Spleen (tissue), 11 donors: ENCODE data around the gene MCHR2. TPM values are rescaled to one million over a fixed set of nuclear protein-coding genes. Genes with fewer than 3 reads are reported as not detected.

Experiments
- DNase-seq: peaks from one replicate; pipeline ENCODE4 v3.0.0-alpha.2; 2020
- H3K27ac ChIP-seq, 8 donors: fragments of 200-600 bp; sonication (generic) in 7 of 8; 1 replicate in 4 of 8; 2 replicates in 4 of 8; pipeline versions ENCODE4 v1.5.0 to v1.8.0; 2016 to 2021; ENCODE audit warnings: inconsistent platforms in 4 of 8, mild to moderate bottlenecking in 4 of 8, moderate library complexity in 1 of 8
- H3K27me3 ChIP-seq, 7 donors: fragments of 200-600 bp; sonication (generic) in 6 of 7; replicated peaks in 1 of 7; 1 replicate in 4 of 7; 2 replicates in 3 of 7; pipeline versions ENCODE4 v1.5.0 to v1.8.0; 2016 to 2021; ENCODE audit warnings: inconsistent platforms in 3 of 7, mild to moderate bottlenecking in 1 of 7
- H3K36me3 ChIP-seq, 6 donors: fragments of 200-600 bp; sonication (generic) in 5 of 6; 1 replicate in 4 of 6; 2 replicates in 2 of 6; pipeline versions ENCODE4 v1.5.0 to v1.8.0; 2016 to 2021; ENCODE audit warnings: inconsistent platforms in 2 of 6
- H3K4me1 ChIP-seq, 6 donors: fragments of 200-600 bp; sonication (generic) in 5 of 6; 1 replicate in 3 of 6; 2 replicates in 3 of 6; pipeline versions ENCODE4 v1.5.0 to v1.8.0; 2016 to 2021; ENCODE audit warnings: inconsistent platforms in 3 of 6
- H3K4me3 ChIP-seq, 8 donors: fragments of 200-600 bp; sonication (generic) in 7 of 8; 1 replicate in 4 of 8; 2 replicates in 4 of 8; pipeline versions ENCODE4 v1.5.0 to v1.8.0; 2016 to 2021; ENCODE audit warnings: inconsistent platforms in 4 of 8, mild to moderate bottlenecking in 4 of 8, moderate library complexity in 2 of 8
- H3K9me3 ChIP-seq, 8 donors: fragments of 200-600 bp; sonication (generic) in 7 of 8; 1 replicate in 4 of 8; 2 replicates in 4 of 8; pipeline versions ENCODE4 v1.5.0 to v1.8.0; 2016 to 2021; ENCODE audit warnings: inconsistent platforms in 4 of 8
- CTCF ChIP-seq, 11 experiments: fragments of 200-600 bp in 7 of 11; fragments of 450-650 bp in 4 of 11; sonication (generic) in 4 of 11; IDR thresholded peaks in 8 of 11; conservative IDR thresholded peaks in 3 of 11; 1 replicate in 7 of 11; 2 replicates in 4 of 11; pipeline versions ENCODE4 v1.4.0 to v1.8.0; 2016 to 2021; ENCODE audit warnings: antibody characterized with exemption in 11 of 11, inconsistent platforms in 4 of 11, mild to moderate bottlenecking in 1 of 11
- POLR2A ChIP-seq, 3 donors: fragments of 450-650 bp; IDR thresholded peaks; one replicate each; pipeline ENCODE4 v1.5.1; 2017; ENCODE audit warnings: antibody characterized with exemption in 3 of 3, mild to moderate bottlenecking in 1 of 3
- POLR2AphosphoS5 ChIP-seq, 3 donors: sonication (generic); formaldehyde crosslinking; IDR thresholded peaks; one replicate each; pipeline ENCODE4 v1.5.1; 2017; ENCODE audit warnings: antibody characterized with exemption in 3 of 3
- WGBS, 5 donors: extraction: QIAGEN DNeasy Blood & Tissue Kit in 3 of 5; methylation state at CpG; one replicate each; pipeline versions ENCODE4 v1.1.5 to v1.1.7; 2013 to 2018; 5-methylcytosine and 5-hydroxymethylcytosine counted together
- intact Hi-C: fragments of 100-400 bp; cut with DNase I; formaldehyde crosslinking; loops from one replicate; pipeline ENCODE4 v1.15.0; 2023; ENCODE audit warnings: low total_unique reads
- polyA plus RNA-seq, 3 donors: library from polyadenylated mRNA; stranded (reverse); fragments of 200-250 nt; gene quantifications; one replicate each; pipeline ENCODE4 v1.2.1, GENCODE V29; 2013
- total RNA-seq, 7 donors: library from RNA; depleted of rRNA in 3 of 7; stranded (reverse); fragments of >200 nt in 3 of 7; fragmentation: NEBNext Ultra II Directional in 4 of 7; extraction: Animal tissue kit (Norgen Biotek cat#: 25700) in 4 of 7; gene quantifications; one replicate each; pipeline versions ENCODE4 v1.1.0 to v1.2.1, GENCODE V29; 2016 to 2021
- donor health status: healthy with polysubstance abuse.
- donor health status: DM: no; HTN: no; CAD: no; lungs with moderate emphysema.
- donor health status: DM: no; HTN: no; CAD: no.
- donor health status: Bipolar disorder and iron deficiency.
- donor health status: healthy.
- donor health status: DM: no; HTN: no; CAD: no.
- donor health status: DM: yes; HTN: yes; CAD: no.

MCHR2 gene
- total and polyA plus RNA-seq, 10 donors: not detected

GRCh38 chr6:99967052-99967451 lies 27.0 kb downstream of the MCHR2 start:
- no peaks in the 10 kb centered on the region for H3K27me3 ChIP-seq
- intact Hi-C loops: no loop called here
- DNase-seq: no peak
- no peaks in the 10 kb centered on the region for H3K4me1 ChIP-seq
- no peaks in the 10 kb centered on the region for H3K36me3 ChIP-seq
- TF ChIP-seq CTCF (IDR thresholded peaks at IDR 0.05 in 8 of 11, conservative IDR thresholded peaks at IDR 0.05 in 3 of 11): no peak
- no peak for TF ChIP-seq POLR2A (IDR thresholded peaks at IDR 0.05)
- no peak for TF ChIP-seq POLR2AphosphoS5 (IDR thresholded peaks at IDR 0.05)
- H3K4me3 ChIP-seq: no peak overlapping the region
- peaks cover 0 to under 1% (median 0%) of the 10 kb centered on the region in 8 donors for H3K9me3 ChIP-seq
- H3K27ac ChIP-seq: no peak overlapping the region

- intact Hi-C loops: no loop called here
- no peak overlapping the region for H3K4me3 ChIP-seq
- DNase-seq: no peak
- no peaks in the 10 kb centered on the region for H3K27me3 ChIP-seq
- 58 to 77% (median 69%) methylated on average over 1 of the region's 1 CpG for WGBS, 5 donors
- H3K9me3 ChIP-seq: peaks cover 5 to 40% (median 34%) of the 10 kb centered on the region in 8 donors
- H3K27ac ChIP-seq: no peak overlapping the region
- H3K4me1 ChIP-seq: no peaks in the 10 kb centered on the region
- H3K36me3 ChIP-seq: no peaks in the 10 kb centered on the region
- no peak for TF ChIP-seq POLR2AphosphoS5 (IDR thresholded peaks at IDR 0.05)
- TF ChIP-seq CTCF (IDR thresholded peaks at IDR 0.05 in 8 of 11, conservative IDR thresholded peaks at IDR 0.05 in 3 of 11): no peak
- TF ChIP-seq POLR2A (IDR thresholded peaks at IDR 0.05): no peak
Measured at GRCh38 chr6:99960027-99960426, 34.0 kb downstream of the MCHR2 start.

GRCh38 chr6:99951016-99951805 lies 42.8 kb downstream of the MCHR2 start:
- H3K4me3 ChIP-seq: no peak overlapping the region
- H3K36me3 ChIP-seq: no peaks in the 10 kb centered on the region
- WGBS, 5 donors: 74 to 84% (median 77%) methylated on average over 5 of the region's 5 CpGs
- no peak overlapping the region for H3K27ac ChIP-seq
- H3K4me1 ChIP-seq: no peaks in the 10 kb centered on the region
- intact Hi-C loops: no loop called here
- no peaks in the 10 kb centered on the region for H3K27me3 ChIP-seq
- no peaks in the 10 kb centered on the region for H3K9me3 ChIP-seq
- no peak for DNase-seq
- TF ChIP-seq POLR2A (IDR thresholded peaks at IDR 0.05) (no peak), CTCF (IDR thresholded peaks at IDR 0.05 in 8 of 11, conservative IDR thresholded peaks at IDR 0.05 in 3 of 11) (no peak), POLR2AphosphoS5 (IDR thresholded peaks at IDR 0.05) (no peak)

- Histone ChIP-seq H3K27me3 (peaks cover 0 to 3% (median 0%) of the 10 kb centered on the region in 7 donors), H3K27ac (no peak overlapping the region), H3K4me3 (no peak overlapping the region), H3K9me3 (no peaks in the 10 kb centered on the region), H3K4me1 (no peaks in the 10 kb centered on the region), H3K36me3 (no peaks in the 10 kb centered on the region)
- WGBS, 5 donors: 58 to 74% (median 69%) methylated on average over 2 of the region's 2 CpGs
- no peak for DNase-seq
- TF ChIP-seq POLR2A (IDR thresholded peaks at IDR 0.05): no peak
- TF ChIP-seq POLR2AphosphoS5 (IDR thresholded peaks at IDR 0.05): no peak
- no peak for TF ChIP-seq CTCF (IDR thresholded peaks at IDR 0.05 in 8 of 11, conservative IDR thresholded peaks at IDR 0.05 in 3 of 11)
- intact Hi-C loops: no loop called here
Measured at GRCh38 chr6:99946005-99946404, 48.0 kb downstream of the MCHR2 start.
